ENCODE results near the gene RHNO1. TPM values are rescaled to one million over a fixed set of nuclear protein-coding genes. Genes with fewer than 3 reads are reported as not detected.

The RHNO1 gene
- total and polyA plus RNA-seq, 4 donors = 11.0 to 19.0 (median 15.2) TPM

GRCh38 chr12:2879853-2880252, 2.8 kb downstream of the RHNO1 start:
- Histone ChIP-seq H3K27ac (ENCODE audit: low read depth in 1 of 2, low read length in 1 of 2) (no peak overlapping the region), H3K4me1 (ENCODE audit: control insufficient read depth in 5 of 5, insufficient read depth in 5 of 5, low read length in 5 of 5) (peaks cover 0 to 16% (median 6%) of the 10 kb centered on the region in 5 donors), H3K36me3 (ENCODE audit: control insufficient read depth in 4 of 4, insufficient read depth in 4 of 4, low read length in 4 of 4) (peaks cover 0 to 6% (median 3%) of the 10 kb centered on the region in 4 donors), H3K4me3 (no peak overlapping the region), H3K9me3 (ENCODE audit: control insufficient read depth in 4 of 4, insufficient read depth in 3 of 4, low read length in 3 of 4) (no peaks in the 10 kb centered on the region), H3K27me3 (ENCODE audit: control insufficient read depth in 3 of 3, insufficient read depth in 3 of 3, low read length in 2 of 3) (no peaks in the 10 kb centered on the region), H3K9ac (ENCODE audit: insufficient read depth in 1 of 2, low read length in 2 of 2) (no peak overlapping the region)
- DNase-seq = no peak
- TF ChIP-seq CTCF (IDR thresholded peaks at IDR 0.05; ENCODE audit: control extremely low read depth, extremely low read depth) = no peak
- no peak for ATAC-seq (ENCODE audit: insufficient read depth, low FRiP score)
- 95 to 97% methylated on average over 3 of the region's 3 CpGs for WGBS, 2 donors

DNA sequence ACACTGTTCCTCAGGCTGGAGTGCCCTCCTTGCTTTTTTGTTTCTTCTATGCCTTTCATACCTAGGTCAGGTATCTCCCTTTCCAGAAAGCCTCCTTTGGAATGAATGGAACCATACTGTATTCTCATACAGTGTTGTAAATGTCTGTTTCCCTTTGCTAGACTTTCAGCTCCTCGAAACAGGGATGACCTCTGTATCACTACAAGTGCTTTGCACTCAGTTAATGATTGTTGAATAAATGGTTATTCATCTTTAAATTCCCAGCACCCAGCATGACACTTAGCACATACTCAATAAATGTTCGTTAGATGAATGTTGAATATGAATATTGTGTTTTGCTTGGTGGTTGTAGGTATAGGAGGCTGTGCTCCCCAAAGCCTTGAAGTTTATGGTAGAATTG, 7.8 kb downstream of the RHNO1 start:
- Histone ChIP-seq H3K9me3 (ENCODE audit: control insufficient read depth in 4 of 4, insufficient read depth in 3 of 4, low read length in 3 of 4) (no peaks in the 10 kb centered on the region), H3K9ac (ENCODE audit: insufficient read depth in 1 of 2, low read length in 2 of 2) (no peak overlapping the region), H3K27me3 (ENCODE audit: control insufficient read depth in 3 of 3, insufficient read depth in 3 of 3, low read length in 2 of 3) (no peaks in the 10 kb centered on the region), H3K36me3 (ENCODE audit: control insufficient read depth in 4 of 4, insufficient read depth in 4 of 4, low read length in 4 of 4) (peaks cover 0 to 17% (median 9%) of the 10 kb centered on the region in 4 donors), H3K27ac (ENCODE audit: low read depth in 1 of 2, low read length in 1 of 2) (no peak overlapping the region), H3K4me1 (ENCODE audit: control insufficient read depth in 5 of 5, insufficient read depth in 5 of 5, low read length in 5 of 5) (no peaks in the 10 kb centered on the region), H3K4me3 (no peak overlapping the region)
- ATAC-seq (ENCODE audit: insufficient read depth, low FRiP score) (no peak), DNase-seq (no peak)
- TF ChIP-seq CTCF (IDR thresholded peaks at IDR 0.05; ENCODE audit: control extremely low read depth, extremely low read depth) = no peak
- WGBS, 2 donors = 78 to 94% methylated on average over 2 of the region's 2 CpGs

GRCh38 chr12:2886768-2887450, 9.9 kb downstream of the RHNO1 start:
- WGBS, 2 donors = 93 to 96% methylated on average over 10 of the region's 10 CpGs

More at GRCh38 chr12:2886768-2887450, 9.9 kb downstream of the RHNO1 start:
- H3K27me3 ChIP-seq (ENCODE audit: control insufficient read depth in 3 of 3, insufficient read depth in 3 of 3, low read length in 2 of 3) = no peaks in the 10 kb centered on the region
- H3K9ac ChIP-seq (ENCODE audit: insufficient read depth in 1 of 2, low read length in 2 of 2) = no peak overlapping the region
- DNase-seq (no peak), ATAC-seq (ENCODE audit: insufficient read depth, low FRiP score) (no peak)
- no peak overlapping the region for H3K27ac ChIP-seq (ENCODE audit: low read depth in 1 of 2, low read length in 1 of 2)
- H3K4me3 ChIP-seq = no peak overlapping the region
- H3K36me3 ChIP-seq (ENCODE audit: control insufficient read depth in 4 of 4, insufficient read depth in 4 of 4, low read length in 4 of 4) = peaks cover 0 to 15% (median 9%) of the 10 kb centered on the region in 4 donors
- no peaks in the 10 kb centered on the region for H3K9me3 ChIP-seq (ENCODE audit: control insufficient read depth in 4 of 4, insufficient read depth in 3 of 4, low read length in 3 of 4)
- no peak for TF ChIP-seq CTCF (IDR thresholded peaks at IDR 0.05; ENCODE audit: control extremely low read depth, extremely low read depth)
- peaks cover 0 to 12% (median 0%) of the 10 kb centered on the region in 5 donors for H3K4me1 ChIP-seq (ENCODE audit: control insufficient read depth in 5 of 5, insufficient read depth in 5 of 5, low read length in 5 of 5)

All from lung (tissue), 12 donors.